SK-MEL-5 (cell line): ENCODE results near the gene MAS1L. TPM values are rescaled to one million over a fixed set of nuclear protein-coding genes. Genes with fewer than 3 reads are reported as not detected.
A peak's percentile ranks its signal among the peaks of the same experiment; 100 is the strongest.
"Not testable (repeated sequence)": the region's sequence is repeated elsewhere in the genome, so short reads cannot be mapped to it uniquely, and the experiment has no call there.

Source experiments
- DNase-seq: peaks from one replicate; pipeline ENCODE4 v3.0.0-alpha.2; 2016; ENCODE audit warnings: low read depth, low spot score
- in situ Hi-C: cut with HindIII; loops from 2 replicates; pipeline ENCODE4 v1.10.0; 2016; ENCODE audit warnings: low sequenced_read_pairs, high pct_unique_total_duplicates, low pct_unique_long_range_greater_than_20kb
- total RNA-seq: library from RNA; depleted of rRNA; stranded (reverse); fragments of >200 nt; shearing (Covaris generic); gene quantifications from 2 replicates; pipeline ENCODE4 v1.2.3, GENCODE V29; 2014; rRNA removed

The MAS1L gene
- total RNA-seq, 1 experiment from 2014 or later: not detected

GRCh38 chr6:29456971-29457370, 30.8 kb downstream of the MAS1L start, which contains the start of the genes OR11A1 and OR2H1:
Gene OR11A1, minus strand, starts transcription at chr6:29457071. Its CDS starts 29,430 bp downstream, at chr6:29427641.
Gene OR2H1, plus strand, starts transcription at chr6:29457155. Its CDS starts 4,615 bp downstream, at chr6:29461770.
- peak; percentile 32 for DNase-seq
- in situ Hi-C loops: no loop called here

- in situ Hi-C loops: no loop called here
- no peak for DNase-seq
Measured at GRCh38 chr6:29451471-29452193, 36.1 kb downstream of the MAS1L start.

- DNase-seq: no peak
- in situ Hi-C loops: no loop called here
Measured at GRCh38 chr6:29447670-29448069, 40.1 kb downstream of the MAS1L start.

GRCh38 chr6:29444031-29444430, 43.7 kb downstream of the MAS1L start:
- DNase-seq, in situ Hi-C loops: not testable (repeated sequence)

- no peak for DNase-seq
- in situ Hi-C loops: no loop called here
Measured at GRCh38 chr6:29442719-29443118, 45.0 kb downstream of the MAS1L start.

GRCh38 chr6:29439006-29439405, 48.8 kb downstream of the MAS1L start, which contains the start of gene OR10C1:
Gene OR10C1, plus strand, starts transcription at chr6:29439306. Its CDS starts 710 bp downstream, at chr6:29440016.
- DNase-seq: no peak
- in situ Hi-C loops: no loop called here

- in situ Hi-C loops: not testable (repeated sequence)
Measured at GRCh38 chr6:29436730-29437129, 51.0 kb downstream of the MAS1L start.

More at GRCh38 chr6:29436730-29437129, 51.0 kb downstream of the MAS1L start:
- DNase-seq: not testable (repeated sequence)

Other genes with a start within 250 kb of the MAS1L start
- not detected in 2 replicates for gene OR14J1, start 186.3 kb downstream of the MAS1L start, total RNA-seq
- gene OR5V1, start 119.1 kb downstream of the MAS1L start, total RNA-seq: not detected in 2 replicates
- gene OR12D3, start 112.7 kb downstream of the MAS1L start, total RNA-seq: not detected in 2 replicates
- not detected in 2 replicates for gene OR12D2, start 92.3 kb downstream of the MAS1L start, total RNA-seq
- gene OR12D1, start 73.0 kb downstream of the MAS1L start, total RNA-seq: not detected in 2 replicates
- not detected in 2 replicates for gene OR10C1, start 48.6 kb downstream of the MAS1L start, total RNA-seq
- gene OR11A1, start 30.9 kb downstream of the MAS1L start, total RNA-seq: not detected in 2 replicates
- not detected in 2 replicates for gene OR2H1, start 30.8 kb downstream of the MAS1L start, total RNA-seq
- gene UBD, start 71.8 kb upstream of the MAS1L start, total RNA-seq: not detected in 2 replicates
- gene OR2H2, start 97.2 kb upstream of the MAS1L start, total RNA-seq: not detected in 2 replicates
- 9.4 and 10.7 TPM in 2 replicates for gene GABBR1, start 145.2 kb upstream of the MAS1L start, total RNA-seq
- gene MOG, start 169.1 kb upstream of the MAS1L start, total RNA-seq: not detected in 2 replicates
- gene ZFP57, start 193.2 kb upstream of the MAS1L start, total RNA-seq: not detected in 2 replicates
- 28.0 and 30.4 TPM in 2 replicates for gene HLA-F, start 235.5 kb upstream of the MAS1L start, total RNA-seq